GM21447 (cell line): ENCODE results near the gene HADH.
"Not testable (repeated sequence)": the region's sequence is repeated elsewhere in the genome, so short reads cannot be mapped to it uniquely, and the experiment has no call there.

Experiments
- ATAC-seq: cut with Tn5 transposase; IDR thresholded peaks from one replicate; pipeline ENCODE4 v1.9.1; 2021; ENCODE audit not compliant: unreplicated experiment

Gene HADH

DNA sequence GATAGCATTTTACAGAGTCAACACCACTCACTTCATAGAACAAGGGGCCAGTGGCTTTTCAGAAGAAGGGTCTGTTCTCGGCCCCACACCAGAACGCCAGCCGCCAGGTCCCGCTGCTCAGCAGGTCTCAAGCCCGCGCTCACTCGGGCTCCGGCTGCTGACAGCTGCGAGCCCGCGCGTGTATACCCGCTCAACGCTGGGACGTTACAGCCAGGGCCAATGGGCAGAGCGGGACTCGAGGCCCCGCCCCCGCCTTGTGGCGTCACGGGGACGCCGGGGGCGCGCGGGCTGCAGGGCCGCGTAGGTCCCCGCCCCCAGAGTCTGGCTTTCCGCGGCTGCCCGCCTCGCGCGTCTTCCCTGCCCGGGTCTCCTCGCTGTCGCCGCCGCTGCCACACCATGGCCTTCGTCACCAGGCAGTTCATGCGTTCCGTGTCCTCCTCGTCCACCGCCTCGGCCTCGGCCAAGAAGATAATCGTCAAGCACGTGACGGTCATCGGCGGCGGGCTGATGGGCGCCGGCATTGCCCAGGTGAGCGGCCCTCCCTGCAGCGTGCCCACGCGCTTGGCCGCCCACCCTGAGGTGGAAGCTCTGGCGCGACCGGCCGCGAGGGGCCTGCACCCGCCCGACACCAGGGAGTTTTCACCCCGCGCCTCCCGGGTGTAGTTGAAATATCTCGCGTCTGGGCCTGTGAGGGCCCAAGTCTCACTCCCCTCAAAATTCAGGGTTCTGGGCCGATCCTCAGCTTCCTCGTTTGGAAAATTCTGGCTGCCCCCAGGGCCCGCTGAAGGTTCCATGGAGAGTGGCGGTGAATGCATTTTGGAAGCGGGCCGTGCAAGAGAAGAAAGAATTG lies at the start of gene HADH:
TSS of gene HADH (plus strand) at position 353 of the 850 bp plus-strand sequence. CDS start at position 397, 44 bp downstream.
- ATAC-seq, result peak; percentile 90

DNA sequence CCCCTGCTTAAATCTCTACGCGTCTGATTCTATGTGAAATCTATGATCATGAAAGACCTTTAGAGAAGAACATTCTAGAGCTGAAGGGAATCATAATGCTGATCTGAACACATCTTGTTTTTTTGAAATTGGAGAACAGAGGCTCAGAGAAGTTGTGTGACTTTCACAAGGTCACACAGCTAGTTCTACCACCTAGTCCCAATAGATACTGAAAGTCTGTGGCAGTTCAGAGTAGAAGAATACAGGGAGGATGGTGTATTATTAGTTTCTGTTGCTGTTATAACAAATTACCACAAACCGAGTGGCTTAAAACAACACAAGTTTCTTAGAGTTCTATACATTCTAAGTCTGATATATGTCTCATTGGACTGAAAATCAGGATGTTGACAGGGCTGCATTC lies 43.9 kb upstream of the HADH start:
- ATAC-seq, result no peak

DNA sequence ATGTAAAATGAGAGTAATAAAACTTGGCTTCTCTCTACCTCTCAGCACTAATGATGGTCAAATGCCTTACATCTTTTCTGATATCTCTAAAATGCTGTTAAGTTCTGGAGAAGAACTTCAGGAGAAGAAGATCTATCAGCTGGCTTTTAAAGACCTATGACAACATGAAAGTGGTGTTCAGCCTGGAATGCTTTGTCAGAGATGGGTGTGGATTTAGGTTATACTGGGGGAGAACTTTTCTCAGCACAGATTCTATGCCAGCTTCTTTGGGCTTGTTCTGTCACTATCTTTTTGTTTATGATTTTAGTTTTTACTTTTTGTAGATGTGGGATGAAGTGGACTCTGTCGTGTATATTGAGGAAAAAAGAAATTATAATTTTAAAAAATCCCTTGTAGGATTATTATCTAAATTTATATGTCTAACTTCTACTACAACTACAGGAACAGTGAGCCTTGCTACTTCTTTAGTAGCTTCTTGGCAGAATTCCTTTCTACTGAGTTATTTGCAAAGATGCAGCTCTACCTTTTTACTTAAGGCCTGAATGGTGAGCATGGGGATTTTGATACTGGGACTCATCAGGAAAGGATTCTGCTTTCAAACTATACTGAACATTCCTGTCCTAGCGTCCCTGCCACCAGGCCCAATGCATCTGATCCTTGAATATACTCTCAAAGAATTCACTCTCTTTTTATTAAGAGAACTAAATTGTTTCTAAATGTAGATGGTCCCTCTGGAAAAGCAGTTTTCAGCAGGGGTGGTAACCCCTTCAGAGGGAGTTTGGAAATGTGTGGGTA lies 38.7 kb upstream of the HADH start:
- ATAC-seq, result no peak

DNA sequence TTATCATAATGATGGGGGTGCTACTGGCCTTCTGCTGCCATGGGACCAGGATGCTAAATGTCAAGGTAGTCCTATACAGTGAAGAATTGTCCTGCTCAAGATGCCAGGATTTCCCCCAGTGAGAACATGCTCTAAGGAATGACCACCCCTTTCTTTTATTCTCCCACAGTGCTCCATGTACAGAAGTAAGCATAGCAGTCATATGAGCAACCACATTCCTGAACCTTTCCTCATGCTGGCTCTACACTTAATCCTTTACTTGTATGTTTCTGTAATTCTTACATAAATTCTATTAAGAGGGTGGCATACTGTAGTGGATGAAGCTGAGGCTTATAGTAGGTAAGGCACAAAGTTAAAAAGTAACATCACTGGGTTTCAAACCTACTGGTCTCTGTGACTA lies 38.1 kb upstream of the HADH start:
- ATAC-seq, result no peak

DNA sequence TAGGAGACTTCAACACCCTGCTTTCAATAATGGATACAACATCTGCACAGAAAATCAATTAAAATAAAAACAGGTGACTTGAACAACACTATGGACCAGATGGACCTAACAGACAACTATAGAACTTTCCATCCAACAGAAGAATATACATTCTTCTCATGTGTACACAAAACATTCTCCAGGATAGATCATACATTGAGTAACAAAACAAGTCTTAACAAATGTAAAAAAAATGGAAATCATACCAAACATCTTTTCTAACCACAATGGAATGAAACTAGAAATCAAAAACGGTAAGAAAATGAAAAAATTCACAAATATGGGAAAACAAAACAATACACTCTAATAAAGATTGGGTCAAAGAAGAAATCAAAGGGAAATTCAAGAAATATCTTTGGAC lies 33.7 kb upstream of the HADH start:
- ATAC-seq, result no peak

DNA sequence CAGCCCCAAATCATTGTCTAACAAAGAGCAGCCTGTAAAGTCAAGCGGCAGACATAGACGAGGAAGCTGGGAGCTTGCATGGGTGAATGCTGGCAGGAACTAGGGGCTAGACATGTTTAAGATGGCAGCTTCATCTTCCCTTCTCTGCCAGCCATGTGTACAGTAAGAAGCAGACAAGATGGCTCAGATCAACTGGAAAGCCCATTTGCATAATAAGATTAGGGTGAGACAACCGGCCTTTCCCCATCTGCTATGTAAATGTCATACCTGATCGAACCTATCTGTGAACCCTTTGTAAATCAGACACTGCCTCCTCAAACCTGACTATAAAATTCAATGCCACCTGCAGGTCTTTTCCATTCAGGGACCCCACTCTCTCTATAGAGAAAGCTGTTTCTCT lies 22.8 kb upstream of the HADH start:
- no peak for ATAC-seq

DNA sequence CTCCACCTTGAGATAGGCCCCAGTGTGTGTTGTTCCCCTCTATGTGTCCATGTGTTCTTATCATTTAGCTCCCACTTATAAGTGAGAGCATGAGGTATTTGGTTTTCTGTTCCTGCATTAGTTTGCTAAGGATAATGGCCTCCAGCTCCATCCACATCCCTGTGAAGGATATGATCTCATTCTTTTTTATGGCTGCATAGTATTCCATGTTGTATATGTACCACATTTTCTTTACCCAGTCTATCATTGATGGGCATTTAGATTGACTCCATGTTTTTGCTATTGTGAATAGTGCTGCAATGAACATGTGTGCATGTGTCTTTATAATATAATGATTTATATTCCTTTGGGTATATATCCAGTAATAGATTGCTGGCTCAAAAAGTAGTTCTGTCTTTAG lies 22.2 kb upstream of the HADH start:
- not testable (repeated sequence) for ATAC-seq

DNA sequence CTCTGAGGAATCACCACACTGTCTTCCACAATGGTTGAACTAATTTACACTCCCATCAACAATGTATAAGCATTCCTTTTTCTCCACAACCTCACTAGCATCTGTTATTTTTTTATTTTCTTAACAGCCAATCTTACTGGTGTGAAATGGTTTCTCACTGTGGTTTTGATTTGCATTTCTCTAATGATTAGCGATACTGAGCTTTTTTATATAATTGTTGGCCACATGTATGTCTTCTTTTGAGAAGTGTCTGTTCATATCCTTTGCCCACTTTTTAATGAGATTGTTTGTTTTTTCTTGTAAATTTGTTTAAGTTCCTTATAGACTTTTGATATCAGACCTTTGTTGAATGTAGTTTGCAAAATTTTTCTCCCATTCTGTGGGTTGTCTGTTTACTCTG lies 21.8 kb upstream of the HADH start:
- ATAC-seq, result not testable (repeated sequence)

DNA sequence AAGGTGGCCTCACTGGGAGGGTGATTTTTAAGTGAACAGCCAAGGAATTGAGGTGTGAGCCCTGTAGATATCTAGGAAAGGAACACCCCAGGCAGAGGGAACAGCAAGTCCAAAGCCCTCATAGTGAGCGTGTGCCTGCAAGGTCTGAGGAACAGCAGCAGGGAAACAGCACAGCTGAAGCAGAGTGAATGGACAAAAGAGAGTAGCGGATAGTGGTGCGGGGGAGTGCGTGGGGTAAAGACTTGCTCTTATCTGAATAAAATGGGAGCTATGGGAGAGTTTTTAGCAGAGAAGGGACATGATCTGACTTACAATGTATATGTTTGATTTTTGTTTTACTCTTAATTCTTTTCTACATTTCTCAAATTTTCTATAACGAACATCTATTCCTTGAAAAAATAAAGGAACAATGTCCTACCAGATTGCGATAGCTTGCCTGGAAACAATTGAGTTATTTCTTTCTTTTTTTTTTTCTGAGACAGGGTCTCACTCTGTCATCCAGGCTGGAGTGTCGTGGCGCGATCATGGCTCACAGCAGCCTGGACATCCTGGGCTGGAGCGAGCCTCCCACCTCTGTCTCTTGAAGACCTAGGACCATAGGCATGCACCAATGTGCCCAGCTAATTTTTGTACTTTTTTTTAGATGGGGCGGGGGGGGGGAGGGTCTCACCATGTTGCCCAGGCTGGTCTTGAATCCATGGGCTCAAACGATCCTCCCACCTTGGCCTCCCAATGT lies 19.5 kb upstream of the HADH start:
- ATAC-seq, result no peak

DNA sequence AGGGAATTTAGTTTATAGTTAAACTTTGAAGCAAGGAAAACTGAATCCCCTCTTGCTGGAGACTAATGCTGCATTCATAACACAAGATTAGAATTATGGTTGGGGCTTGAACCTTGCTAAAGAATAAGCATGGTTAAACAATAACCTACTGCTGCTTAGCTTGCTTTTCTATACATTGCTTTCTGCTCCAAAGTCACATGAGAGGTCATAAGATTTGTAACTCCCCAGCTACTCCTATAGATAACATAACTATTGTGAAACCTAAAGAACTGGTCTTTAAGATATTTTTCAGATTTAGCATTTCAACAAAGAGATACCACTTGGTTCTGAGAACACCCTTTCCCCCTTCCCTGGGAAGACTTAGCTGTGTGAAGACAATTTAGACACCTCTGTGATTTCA lies 17.1 kb upstream of the HADH start:
- ATAC-seq, result no peak

DNA sequence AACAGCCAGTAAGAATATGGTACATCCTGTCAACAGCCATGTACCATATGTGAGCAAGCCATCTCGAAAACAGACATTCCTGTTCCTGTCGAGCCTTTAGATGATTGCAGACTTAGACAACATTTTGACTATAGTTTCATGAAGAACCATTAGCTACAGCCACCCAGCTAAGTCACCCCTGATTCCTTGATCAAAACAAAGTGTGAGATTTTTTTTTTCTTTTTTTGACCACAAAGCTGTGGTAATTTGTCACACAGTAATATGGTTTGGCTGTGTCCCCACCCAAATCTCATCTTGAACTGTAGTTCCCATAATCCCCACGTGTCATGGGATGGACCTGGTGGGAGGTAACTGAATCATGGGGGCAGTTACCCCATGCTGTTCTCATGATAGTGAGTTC lies 15.2 kb upstream of the HADH start:
- no peak for ATAC-seq

DNA sequence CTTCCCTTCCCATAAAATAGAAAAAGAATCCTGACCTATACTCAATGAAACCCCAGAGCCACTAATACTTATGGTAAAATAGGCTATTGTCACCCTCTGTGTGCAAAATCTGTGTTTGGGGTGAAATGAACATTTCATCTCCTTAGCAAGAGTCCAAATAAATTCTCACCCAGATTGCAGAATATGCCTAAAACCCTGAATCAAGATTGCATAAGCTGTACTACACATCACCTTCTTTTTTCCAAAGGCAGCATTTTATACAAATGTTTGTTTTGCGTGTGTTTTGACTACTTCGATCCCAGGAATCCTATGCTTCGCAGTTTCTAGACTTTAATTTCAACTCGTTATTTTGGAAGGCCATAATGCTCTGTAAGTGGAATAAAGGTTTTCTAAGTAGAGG lies 12.2 kb upstream of the HADH start:
- no peak for ATAC-seq

DNA sequence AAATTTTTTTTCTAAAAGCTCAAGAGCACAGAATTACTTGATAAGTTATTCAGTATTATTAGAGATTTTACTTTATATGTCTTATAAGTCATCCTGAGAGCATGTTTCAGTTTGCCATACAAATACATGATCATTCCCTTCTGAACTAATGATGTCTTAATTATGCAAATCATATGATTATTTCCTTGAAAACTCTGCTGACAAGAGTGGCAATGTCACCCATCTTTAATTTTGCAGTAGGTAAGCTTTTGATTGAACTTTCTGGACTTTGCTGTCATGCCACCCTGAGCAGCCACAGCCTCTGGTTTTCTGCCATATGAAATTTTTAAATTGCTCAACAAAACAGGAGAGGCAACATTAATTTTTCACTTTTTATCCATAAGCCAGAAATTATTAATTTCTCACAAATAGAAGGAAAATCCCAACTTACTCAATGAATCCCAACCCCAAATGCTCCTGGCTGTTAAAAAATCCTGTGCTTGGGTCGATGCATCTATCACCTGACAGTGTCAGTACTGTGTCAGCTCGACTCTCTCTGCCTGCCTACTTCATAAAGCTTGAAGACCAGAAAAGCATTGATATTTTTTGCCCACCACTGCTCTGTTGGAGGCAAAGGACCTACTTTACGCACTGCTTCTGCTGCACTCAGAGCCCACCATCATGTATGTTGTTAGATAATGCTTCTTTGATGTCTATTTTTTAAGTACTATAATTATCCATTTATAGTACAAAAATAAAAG lies 11.6 kb upstream of the HADH start:
- ATAC-seq, result no peak

DNA sequence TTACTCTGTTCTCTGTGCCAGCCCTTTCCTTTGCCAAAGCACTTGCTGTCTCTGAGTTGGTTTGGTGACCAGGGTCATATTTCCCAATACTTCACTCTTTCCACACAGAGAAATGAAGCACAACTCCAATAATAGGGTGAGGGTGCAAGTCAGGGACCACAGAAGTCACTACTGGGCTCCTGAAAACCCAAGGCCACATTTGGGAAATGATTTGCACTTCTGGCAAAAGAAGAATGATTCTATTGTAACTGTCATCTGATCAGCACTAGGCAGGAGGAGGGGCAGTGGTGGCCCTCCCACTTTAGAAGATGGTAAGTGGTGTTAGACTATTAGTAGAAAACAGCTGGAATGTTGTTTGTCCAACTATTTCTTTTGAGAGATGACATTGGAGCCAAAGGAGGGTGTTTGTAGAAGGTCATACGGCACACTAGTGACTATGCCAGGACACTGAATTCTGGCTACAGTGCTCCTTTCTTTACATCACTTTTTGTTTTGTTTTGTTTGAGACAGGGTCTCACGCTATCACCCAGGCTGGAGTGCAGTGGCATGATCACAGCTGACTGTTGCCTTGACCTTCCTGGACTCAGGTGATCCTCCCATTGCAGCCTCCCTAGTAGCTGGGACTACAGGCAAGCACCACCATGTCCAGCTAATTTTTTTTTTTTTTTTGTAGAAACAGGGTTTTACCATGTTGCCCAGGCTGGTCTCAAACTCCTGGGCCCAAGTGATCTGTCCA lies 10.8 kb upstream of the HADH start:
- ATAC-seq, result no peak

DNA sequence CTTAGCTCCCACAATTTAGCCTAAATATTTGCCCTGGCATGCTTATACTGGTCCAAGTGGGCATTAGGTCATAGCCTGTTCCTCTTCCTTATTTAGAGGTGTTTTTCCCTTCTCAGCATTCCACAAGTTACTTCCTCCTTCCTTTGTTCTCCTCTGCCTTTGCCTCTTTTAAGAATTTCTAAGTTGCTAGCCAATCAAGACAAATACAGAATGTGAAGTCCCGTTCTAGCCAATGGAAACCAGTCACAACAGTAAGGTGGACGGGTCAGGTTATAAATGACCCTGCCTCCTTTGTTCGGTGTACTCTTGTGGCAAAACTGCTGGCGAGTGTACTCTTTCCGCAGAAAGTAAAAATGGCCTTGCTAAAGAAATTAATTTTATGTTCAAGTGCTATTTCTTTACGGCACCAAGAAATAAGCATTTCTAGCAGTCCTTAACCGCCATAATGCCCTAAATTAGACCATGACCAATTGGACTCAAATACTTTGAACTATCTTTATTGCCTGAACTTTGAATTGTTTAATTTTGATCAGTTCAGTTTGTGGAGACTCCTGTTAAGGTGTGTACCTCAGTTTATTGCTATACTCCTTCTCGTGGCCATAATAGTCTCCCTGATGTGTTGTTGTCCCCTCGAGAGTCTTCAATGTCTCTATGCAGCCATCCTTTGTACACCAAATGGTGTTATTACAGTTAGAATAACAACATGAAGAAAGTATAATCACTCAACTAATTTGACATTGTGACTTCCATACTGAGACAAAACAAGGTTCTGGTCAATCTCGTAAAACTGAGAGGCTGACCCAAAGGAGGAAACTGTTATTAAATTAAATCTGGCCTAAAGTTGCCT lies 1.6 kb upstream of the HADH start:
- no peak for ATAC-seq

DNA sequence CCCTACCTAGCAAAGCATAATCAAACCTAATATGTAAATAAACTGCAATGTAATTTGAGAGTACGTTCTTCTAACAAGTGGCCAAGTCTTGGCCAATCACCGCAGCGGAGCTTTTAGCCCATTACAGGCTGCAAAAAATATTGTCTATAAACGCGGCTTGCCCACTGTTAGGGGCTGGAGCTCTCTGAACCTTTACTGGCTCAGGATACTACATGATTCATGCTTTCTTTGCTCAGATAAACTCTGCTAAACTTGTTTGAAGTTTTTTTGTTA lies 990 bp upstream of the HADH start:
- ATAC-seq, result no peak

DNA sequence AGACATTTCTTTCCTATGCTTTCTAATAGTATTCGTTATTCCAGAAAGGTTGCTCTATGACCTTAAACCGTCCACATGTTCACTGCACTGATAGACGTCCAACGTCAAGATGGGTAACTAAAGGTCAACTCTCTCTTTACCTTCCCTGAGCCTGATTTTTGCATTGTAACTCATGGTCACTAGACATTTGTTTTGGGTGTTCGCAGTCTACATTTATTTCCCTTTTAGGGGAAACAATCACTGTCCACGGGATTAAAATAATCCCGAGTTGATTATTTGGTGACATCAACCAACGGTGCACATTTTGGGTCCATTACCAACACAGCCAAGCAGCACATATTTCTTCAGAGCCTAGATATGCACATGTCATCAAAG lies 540 bp upstream of the HADH start:
- ATAC-seq, result no peak

DNA sequence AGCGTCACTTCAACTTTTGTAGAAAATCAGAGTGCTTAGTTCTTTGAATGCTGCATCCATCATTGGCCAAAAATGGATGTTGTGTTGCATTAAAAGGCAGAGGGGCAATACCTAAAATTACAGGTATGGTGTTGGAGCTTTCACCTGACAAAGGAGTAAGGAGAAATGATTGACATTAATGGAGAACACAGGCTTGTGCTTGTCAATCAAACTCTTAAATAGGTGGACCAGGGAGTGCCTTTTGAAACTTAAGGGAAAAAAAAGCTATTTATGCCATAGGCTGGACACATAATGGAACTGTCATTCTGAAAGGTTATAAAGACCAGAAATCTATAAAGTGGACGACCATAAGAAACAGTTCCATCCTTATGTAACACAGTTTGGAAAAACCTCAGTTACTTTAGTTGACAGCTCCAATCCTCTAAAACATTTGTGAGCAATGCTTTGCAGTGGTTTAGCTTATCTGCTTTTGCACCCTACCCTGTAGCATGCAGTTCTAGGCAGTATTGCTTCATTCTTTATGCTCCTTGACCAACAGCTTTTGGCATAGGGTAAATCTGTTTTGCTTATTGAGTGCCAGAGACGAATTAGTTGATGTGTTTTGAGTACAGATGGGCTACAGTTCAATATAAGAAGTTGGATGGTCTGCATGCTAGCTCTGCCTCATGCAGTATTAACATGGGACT lies 2.4 kb downstream of the HADH start:
- no peak for ATAC-seq

DNA sequence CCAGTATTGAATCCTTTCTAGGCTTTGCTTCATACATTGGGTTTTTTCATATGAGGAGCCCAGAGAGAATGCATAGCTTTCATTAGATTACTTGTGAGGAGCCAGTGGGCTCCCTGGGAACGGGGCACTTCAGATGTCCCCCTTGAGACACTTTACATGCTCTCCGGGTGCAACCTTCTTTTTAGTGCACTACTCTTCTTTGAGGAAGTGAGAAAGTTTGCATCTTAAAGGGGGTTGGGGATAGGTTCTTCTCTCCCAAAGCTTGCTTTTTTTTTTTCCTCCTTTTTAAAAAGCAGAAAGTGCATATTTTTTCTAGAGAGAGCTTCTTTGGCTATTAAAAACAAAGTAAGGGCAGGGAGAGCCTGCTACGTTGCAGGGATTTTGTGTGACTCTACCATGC lies 4.3 kb downstream of the HADH start:
- peak; percentile 44 for ATAC-seq
